ENCODE results near the gene LILRA6. TPM values are rescaled to one million over a fixed set of nuclear protein-coding genes. Genes with fewer than 3 reads are reported as not detected.
A peak's percentile ranks its signal among the peaks of the same experiment; 100 is the strongest.

The LILRA6 gene
- total and polyA plus RNA-seq, 2 of the 8 experiments (the other 6 are each of a cell fraction or from before 2014, with no cell fraction given): not detected

GRCh38 chr19:54201980-54202379 is 40.6 kb downstream of the LILRA6 start:
- Histone ChIP-seq H2BK12ac (ENCODE audit: low read depth, low read length) (no peak overlapping the region), H3K23ac (ENCODE audit: insufficient read length) (no peak overlapping the region), H3K4me3 (ENCODE audit: extremely low read depth in 1 of 4, insufficient read depth in 2 of 4, low read depth in 3 of 4, low read length in 4 of 4) (peak overlapping the region; percentile 81 to 96 (median 93)), H3K9me3 (ENCODE audit: insufficient read depth in 2 of 2, low read depth in 1 of 2, low read length in 1 of 2) (no peaks in the 10 kb centered on the region), H3K4ac (replicated peaks; ENCODE audit: insufficient read length, low read depth, low read length) (no peak overlapping the region), H2BK5ac (ENCODE audit: low read depth, low read length) (no peak overlapping the region), H3K14ac (ENCODE audit: insufficient read length) (no peak overlapping the region), H3K36me3 (ENCODE audit: control insufficient read depth in 2 of 4, insufficient read depth in 4 of 4, low read length in 3 of 4) (peaks cover 41 to 58% (median 51%) of the 10 kb centered on the region in 4 experiments), H2AFZ (ENCODE audit: low read length) (no peak overlapping the region), H3K9ac (replicated peaks in 1 of 4; ENCODE audit: extremely low read depth in 1 of 4, low read depth in 3 of 4, low read length in 3 of 4) (peak overlapping the region; percentile 98 to 99 (median 98)), H4K91ac (replicated peaks; ENCODE audit: insufficient read length, low read length) (no peak overlapping the region), H3K4me1 (replicated peaks in 1 of 4; ENCODE audit: control insufficient read depth in 3 of 4, insufficient read depth in 4 of 4, low read length in 3 of 4) (peaks cover 12 to 25% (median 17%) of the 10 kb centered on the region in 4 experiments), H3K18ac (ENCODE audit: extremely low read depth, low read length) (no peak overlapping the region), H3K27me3 (replicated peaks in 1 of 4; ENCODE audit: control insufficient read depth in 3 of 4, extremely low read depth in 1 of 4, insufficient read depth in 3 of 4, low read length in 3 of 4) (no peaks in the 10 kb centered on the region), H2BK120ac (replicated peaks; ENCODE audit: low read depth, low read length) (no peak overlapping the region), H4K5ac (ENCODE audit: insufficient read length, low read depth, low read length) (no peak overlapping the region), H3K27ac (ENCODE audit: low read depth, low read length) (no peak overlapping the region), H2AK5ac (ENCODE audit: low read depth, low read length) (no peak overlapping the region), H2BK20ac (ENCODE audit: low read length) (no peak overlapping the region), H3K4me2 (ENCODE audit: insufficient read depth in 1 of 2, low read depth in 2 of 2, low read length in 2 of 2) (peak overlapping the region; percentile 60 to 90), H4K8ac (ENCODE audit: extremely low read depth, insufficient read depth, low read length) (no peak overlapping the region), H2BK15ac (ENCODE audit: low read length) (no peak overlapping the region), H3K79me2 (ENCODE audit: control insufficient read depth in 1 of 2, insufficient read depth in 2 of 2, low read length in 2 of 2) (peaks cover 32 to 64% of the 10 kb centered on the region in 2 experiments), H3K79me1 (ENCODE audit: low read depth, low read length) (peaks cover 14% of the 10 kb centered on the region), H3K23me2 (ENCODE audit: low read depth, low read length) (peaks cover 20% of the 10 kb centered on the region), H4K20me1 (replicated peaks in 1 of 2; ENCODE audit: control insufficient read depth in 1 of 2, insufficient read depth in 2 of 2, low read length in 2 of 2) (peaks cover 46 to 51% of the 10 kb centered on the region in 2 experiments), H3K56ac (replicated peaks; ENCODE audit: insufficient read length, low read depth, low read length) (no peak overlapping the region)
- WGBS, 2 experiments (ENCODE audit: extremely low coverage in 1 of 2, insufficient coverage in 1 of 2, insufficient read length in 1 of 2, insufficient replicate concordance in 2 of 2, low coverage in 1 of 2, low lambda C conversion rate in 2 of 2, missing lambda C conversion rate in 1 of 2): 78% methylated on average over 13 of the region's 13 CpGs; no CpG with 5 or more reads in 1 of the 2 experiments
- TF ChIP-seq SP2 (IDR thresholded peaks at IDR 0.05; ENCODE audit: low read length): no peak
- TF ChIP-seq CEBPB (IDR thresholded peaks at IDR 0.05; ENCODE audit: low read depth, low read length): 0 out of 2 replicates have a peak, but pooled peaks have one; percentile 10
- CTCF ChIA-PET (ENCODE audit: partially characterized antibody): interaction anchor here (0.6 to 2.9 kb wide), 4 partner anchors 9 to 1322 kb away, joined by 3 to 7 read pairs (median 6); partner anchors contain the start of gene TMC4
- POLR2A ChIA-PET (ENCODE audit: partially characterized antibody): interaction anchor here (0.9 to 28.7 kb wide), 25 partner anchors 5 to 260 kb away, joined by 3 to 909 read pairs (median 6); partner anchors contain the start of genes LILRB2, LILRB3, LILRB5 and MBOAT7
- no peak for DNase-seq (ENCODE audit: low read depth in 1 of 2, low spot score in 2 of 2)
- FAIRE-seq: no peak
